WERI-Rb-1 (cell line): Measurements from ENCODE around the gene ABCG1.

Source experiments
- DNase-seq: peaks from one replicate; pipeline ENCODE4 v3.0.0-alpha.2; 2020
- H3K27ac ChIP-seq: fragments of 250-450 bp; sonication (Bioruptor Pico); 2 replicates; pipeline ENCODE4 v1.5.1; 2020; ENCODE audit warnings: mild to moderate bottlenecking, moderate library complexity
- H3K27me3 ChIP-seq: fragments of 250-450 bp; sonication (Bioruptor Pico); 2 replicates; pipeline ENCODE4 v1.5.1; 2021; ENCODE audit warnings: mild to moderate bottlenecking, low read depth, moderate library complexity; ENCODE audit not compliant: insufficient read depth, severe bottlenecking
- H3K36me3 ChIP-seq: fragments of 250-450 bp; sonication (Bioruptor Pico); 2 replicates; pipeline ENCODE4 v1.5.1; 2020; ENCODE audit warnings: mild to moderate bottlenecking, moderate library complexity
- H3K4me3 ChIP-seq: 2 replicates; pipeline ENCODE4 v1.5.1; 2011; ENCODE audit warnings: low read depth, mild to moderate bottlenecking, control low read depth, low read length
- H3K9me3 ChIP-seq: fragments of 250-450 bp; sonication (Bioruptor Pico); 2 replicates; pipeline ENCODE4 v1.5.1; 2021; ENCODE audit warnings: mild to moderate bottlenecking, moderate library complexity; ENCODE audit not compliant: severe bottlenecking
- TF ChIP-seq, protein P1 (sequence below): IDR thresholded peaks from 2 replicates; pipeline ENCODE4 v1.5.1; 2011; ENCODE audit warnings: low read depth, mild to moderate bottlenecking, control low read depth, inconsistent platforms, low read length

ABCG1 gene

DNA sequence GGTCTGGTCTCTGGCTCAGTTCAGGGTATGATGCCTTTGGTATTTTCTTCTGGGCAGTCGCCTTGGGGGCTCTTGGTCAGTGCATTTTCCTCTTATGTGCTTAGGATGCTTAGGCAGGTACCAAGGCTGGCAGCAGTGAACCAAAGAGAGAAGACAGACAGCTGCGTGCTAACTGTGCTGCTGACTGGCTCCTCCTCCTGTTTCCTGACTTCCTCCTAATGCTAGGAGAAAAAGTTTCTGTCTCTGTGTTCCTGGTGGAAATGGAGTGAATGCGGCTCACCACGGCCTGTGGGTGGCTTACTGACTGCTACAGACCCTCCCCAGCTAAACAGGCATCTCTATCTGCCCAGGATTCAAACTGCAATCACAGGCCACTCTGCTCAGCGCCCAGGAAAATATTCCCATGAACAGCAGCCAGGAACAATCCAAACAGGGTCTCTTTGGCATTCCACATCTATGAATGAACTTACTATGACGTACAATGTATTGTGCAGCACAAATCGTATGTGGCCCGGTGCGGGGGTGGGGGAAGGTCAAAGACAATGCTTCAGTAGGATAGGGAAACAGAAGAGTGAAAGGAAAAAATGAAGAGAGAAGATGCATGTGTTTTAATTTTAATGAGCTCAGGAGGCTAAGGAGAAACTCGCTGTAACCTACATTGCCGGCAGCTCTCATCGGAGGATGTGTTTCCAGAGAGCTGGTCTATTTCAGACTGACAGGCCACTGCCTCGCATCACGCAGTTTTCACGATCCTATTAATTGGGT lies 2.8 kb downstream of the ABCG1 start:
- no peak for DNase-seq
- TF ChIP-seq, protein P1, sequence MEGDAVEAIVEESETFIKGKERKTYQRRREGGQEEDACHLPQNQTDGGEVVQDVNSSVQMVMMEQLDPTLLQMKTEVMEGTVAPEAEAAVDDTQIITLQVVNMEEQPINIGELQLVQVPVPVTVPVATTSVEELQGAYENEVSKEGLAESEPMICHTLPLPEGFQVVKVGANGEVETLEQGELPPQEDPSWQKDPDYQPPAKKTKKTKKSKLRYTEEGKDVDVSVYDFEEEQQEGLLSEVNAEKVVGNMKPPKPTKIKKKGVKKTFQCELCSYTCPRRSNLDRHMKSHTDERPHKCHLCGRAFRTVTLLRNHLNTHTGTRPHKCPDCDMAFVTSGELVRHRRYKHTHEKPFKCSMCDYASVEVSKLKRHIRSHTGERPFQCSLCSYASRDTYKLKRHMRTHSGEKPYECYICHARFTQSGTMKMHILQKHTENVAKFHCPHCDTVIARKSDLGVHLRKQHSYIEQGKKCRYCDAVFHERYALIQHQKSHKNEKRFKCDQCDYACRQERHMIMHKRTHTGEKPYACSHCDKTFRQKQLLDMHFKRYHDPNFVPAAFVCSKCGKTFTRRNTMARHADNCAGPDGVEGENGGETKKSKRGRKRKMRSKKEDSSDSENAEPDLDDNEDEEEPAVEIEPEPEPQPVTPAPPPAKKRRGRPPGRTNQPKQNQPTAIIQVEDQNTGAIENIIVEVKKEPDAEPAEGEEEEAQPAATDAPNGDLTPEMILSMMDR: no peak
- Histone ChIP-seq H3K27ac (no peak overlapping the region; the same call in 1 of the 2 replicates), H3K4me3 (no peak overlapping the region), H3K27me3 (no peaks in the 10 kb centered on the region), H3K9me3 (no peaks in the 10 kb centered on the region), H3K36me3 (peaks cover 12% of the 10 kb centered on the region)

DNA sequence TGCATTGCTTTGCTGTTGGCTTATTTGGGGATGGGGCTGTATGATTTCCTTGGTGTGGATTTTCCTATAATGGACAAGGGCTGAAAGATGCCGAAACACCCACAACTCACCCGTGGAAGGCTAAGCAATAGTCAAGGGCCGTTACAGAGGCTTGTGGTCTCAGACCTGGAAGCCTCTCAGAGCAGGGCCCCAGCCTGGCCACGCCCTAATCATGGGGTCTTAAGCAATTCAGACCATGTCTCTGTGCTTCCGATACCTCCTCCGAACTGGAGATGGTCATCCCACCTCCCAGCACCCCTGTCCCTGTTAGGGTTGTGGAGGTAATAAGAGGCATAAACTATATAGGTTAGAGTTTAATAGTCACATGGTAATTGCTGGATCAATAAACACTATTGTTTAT lies 3.4 kb downstream of the ABCG1 start:
- H3K36me3 ChIP-seq: peaks cover 14% of the 10 kb centered on the region
- TF ChIP-seq, protein P1: no peak
- H3K9me3 ChIP-seq: no peaks in the 10 kb centered on the region
- no peak overlapping the region for H3K4me3 ChIP-seq
- no peak for DNase-seq
- no peak overlapping the region for H3K27ac ChIP-seq
- no peaks in the 10 kb centered on the region for H3K27me3 ChIP-seq

DNA sequence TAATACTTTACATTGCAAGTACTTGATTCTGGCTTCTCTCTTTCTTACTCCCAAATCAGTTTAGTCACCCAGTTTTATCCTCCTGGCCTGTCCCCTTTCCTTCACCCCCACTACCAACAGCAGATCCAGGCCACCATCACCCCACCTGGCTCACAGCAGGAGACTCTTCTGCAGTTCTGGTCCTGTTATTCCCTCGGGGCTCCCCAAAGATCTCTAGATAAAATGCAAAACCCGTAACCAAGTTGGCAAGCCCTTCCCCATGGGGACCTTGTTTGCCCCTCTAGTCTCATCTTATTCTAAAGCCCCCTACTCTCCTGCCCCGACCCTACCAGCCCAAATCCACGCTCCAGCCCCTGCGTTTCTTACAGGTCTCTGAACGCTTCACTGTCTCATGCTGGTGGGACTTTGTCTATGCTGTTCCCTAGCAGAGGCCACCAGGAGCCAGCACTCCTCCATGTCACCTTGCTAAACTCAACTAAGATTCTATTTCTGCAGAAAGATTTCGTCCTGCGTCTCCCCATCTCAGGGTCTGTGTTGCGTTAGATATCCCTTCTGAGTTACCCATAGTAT lies 4.0 kb downstream of the ABCG1 start:
- no peak for DNase-seq
- Histone ChIP-seq H3K9me3 (no peaks in the 10 kb centered on the region), H3K27me3 (no peaks in the 10 kb centered on the region), H3K36me3 (peaks cover 19% of the 10 kb centered on the region), H3K27ac (no peak overlapping the region), H3K4me3 (no peak overlapping the region)
- TF ChIP-seq, protein P1: no peak

DNA sequence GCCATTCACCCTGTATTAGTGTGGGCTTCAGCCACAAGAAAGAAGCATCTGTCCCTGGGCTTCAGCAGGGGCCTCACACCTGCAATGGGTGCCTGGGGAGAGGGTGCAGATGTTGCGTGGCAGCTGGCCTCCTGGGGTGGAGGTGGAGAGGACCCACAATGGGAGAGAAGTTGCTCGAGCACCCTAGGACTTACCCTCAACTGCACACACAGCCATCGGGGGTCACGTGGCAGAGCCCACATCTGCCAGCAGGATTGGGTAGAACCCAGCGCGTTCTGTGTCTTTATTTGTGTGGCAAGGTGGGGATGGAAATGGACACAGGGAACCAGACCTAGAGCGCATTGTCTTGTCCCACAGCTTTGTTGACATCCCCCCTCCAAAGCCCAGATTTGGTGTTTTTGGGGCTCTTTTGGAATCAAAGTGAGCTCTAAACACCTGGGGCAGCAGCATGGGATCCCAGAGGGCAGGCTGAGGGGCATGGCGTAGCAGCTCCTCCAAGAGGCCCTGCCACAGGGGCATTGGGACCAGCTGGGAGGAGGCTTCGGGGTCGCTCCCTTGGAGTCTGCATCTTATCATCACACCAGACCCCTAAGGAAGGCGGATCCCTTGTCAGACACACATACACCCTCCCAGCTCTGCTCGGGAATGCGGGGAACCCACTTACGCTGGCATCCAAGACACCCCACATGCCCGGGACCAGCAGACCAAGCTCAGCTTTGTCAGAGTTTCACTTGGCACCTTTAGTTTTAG lies 5.1 kb downstream of the ABCG1 start:
- no peaks in the 10 kb centered on the region for H3K27me3 ChIP-seq
- H3K9me3 ChIP-seq: no peaks in the 10 kb centered on the region
- DNase-seq: no peak
- peaks cover 19% of the 10 kb centered on the region for H3K36me3 ChIP-seq
- H3K27ac ChIP-seq: no peak overlapping the region
- TF ChIP-seq, protein P1: no peak
- H3K4me3 ChIP-seq: no peak overlapping the region

DNA sequence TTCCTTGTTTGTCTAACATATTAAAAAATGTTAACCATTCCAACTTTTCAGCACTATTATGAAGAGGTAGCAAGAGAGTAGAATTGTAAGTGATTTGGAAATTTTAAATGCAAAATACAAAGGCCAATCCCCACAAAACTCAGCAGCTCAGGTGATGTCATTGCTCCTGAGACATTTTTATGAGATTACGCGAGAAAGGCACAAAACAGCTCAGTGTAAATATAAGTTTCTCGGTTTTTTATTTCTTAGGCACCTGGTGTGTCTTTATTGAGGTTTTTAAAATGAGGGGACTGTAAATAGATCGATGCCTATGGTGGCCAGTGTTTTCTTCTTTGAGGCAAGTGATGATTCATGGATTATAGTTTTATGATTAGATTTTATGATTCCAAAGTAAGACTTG lies 6.1 kb downstream of the ABCG1 start:
- Histone ChIP-seq H3K36me3 (peaks cover 19% of the 10 kb centered on the region), H3K4me3 (no peak overlapping the region), H3K27ac (no peak overlapping the region), H3K27me3 (no peaks in the 10 kb centered on the region), H3K9me3 (no peaks in the 10 kb centered on the region)
- TF ChIP-seq, protein P1: no peak
- DNase-seq: no peak
